Activated T-helper 9 cell treated with anti-CD3 and anti-CD28 coated beads, Interleukin-2, amount 50 U/mL, for 16 hours (primary cell): Measurements from ENCODE around the gene GNG7.

Experiments
- DNase-seq: peaks from one replicate; pipeline ENCODE4 v3.0.0-alpha.2; 2020; ENCODE audit warnings: low read depth

GNG7 gene

GRCh38 chr19:2702170-2703076 lies at the start of gene GNG7:
Gene GNG7 (minus strand): TSS chr19:2702694. CDS start chr19:2520688, 182,006 bp downstream.
- peak; percentile 94 for DNase-seq

- DNase-seq, result no peak
These were observed 48.9 kb upstream of the GNG7 start for GRCh38 chr19:2751438-2751830.

- DNase-seq, result no peak
These were observed 48.4 kb upstream of the GNG7 start for GRCh38 chr19:2750808-2751437.

- DNase-seq, result no peak
These were observed 44.9 kb upstream of the GNG7 start for GRCh38 chr19:2747349-2747748.

GRCh38 chr19:2744113-2744512 lies 41.6 kb upstream of the GNG7 start:
- no peak for DNase-seq

- no peak for DNase-seq
These were observed 40.6 kb upstream of the GNG7 start for GRCh38 chr19:2743099-2743498.

- DNase-seq, result no peak
These were observed 37.8 kb upstream of the GNG7 start for GRCh38 chr19:2740314-2740656.

- peak; percentile 97 for DNase-seq
These were observed 37.3 kb upstream of the GNG7 start, which contains the start of gene SLC39A3 for GRCh38 chr19:2739602-2740313. Gene SLC39A3 (minus strand): TSS chr19:2740017. CDS start chr19:2737257, 2,760 bp downstream.

GRCh38 chr19:2736550-2737190 lies 34.2 kb upstream of the GNG7 start:
- no peak for DNase-seq

GRCh38 chr19:2735374-2735773 lies 32.9 kb upstream of the GNG7 start:
- DNase-seq, result no peak

- no peak for DNase-seq
These were observed 32.2 kb upstream of the GNG7 start for GRCh38 chr19:2734589-2735288.

GRCh38 chr19:2733930-2734588 lies 31.6 kb upstream of the GNG7 start:
- no peak for DNase-seq

- DNase-seq, result no peak
These were observed 30.4 kb upstream of the GNG7 start for GRCh38 chr19:2732883-2733282.

GRCh38 chr19:2732157-2732725 lies 29.7 kb upstream of the GNG7 start:
- no peak for DNase-seq

- DNase-seq, result no peak
These were observed 28.9 kb upstream of the GNG7 start for GRCh38 chr19:2731181-2731995.

GRCh38 chr19:2729943-2730818 lies 27.7 kb upstream of the GNG7 start:
- DNase-seq, result no peak

- no peak for DNase-seq
These were observed 26.4 kb upstream of the GNG7 start for GRCh38 chr19:2728783-2729387.

- DNase-seq, result no peak
These were observed 25.1 kb upstream of the GNG7 start for GRCh38 chr19:2727640-2727944.
